SK-N-SH treated with all-trans-retinoic acid at 6 μM for 48 hours (cell line): ENCODE data around the gene C6orf15.
A peak's percentile ranks its signal among the peaks of the same experiment; 100 is the strongest.

Source experiments
- ATAC-seq: fragments of 200-7000 bp; cut with Tn5 transposase; 3 replicates; pipeline ENCODE4 v1.9.1; 2020; ENCODE audit warnings: mild to moderate bottlenecking, moderate library complexity
- ARNTL ChIP-seq: fragments of 450-650 bp; formaldehyde crosslinking; IDR thresholded peaks from 2 replicates; pipeline ENCODE4 v1.5.0; 2020; ENCODE audit warnings: low read depth, mild to moderate bottlenecking, moderate library complexity, borderline replicate concordance
- BACH2 ChIP-seq: fragments of 250-450 bp; sonication (Bioruptor Pico); IDR thresholded peaks from 2 replicates; pipeline ENCODE4 v1.9.0; 2021; ENCODE audit warnings: mild to moderate bottlenecking, borderline replicate concordance
- CREB5 ChIP-seq: fragments of 250-450 bp; sonication (Bioruptor Pico); IDR thresholded peaks from 2 replicates; pipeline ENCODE4 v1.5.1; 2020; ENCODE audit warnings: low read depth, mild to moderate bottlenecking, moderate library complexity
- CSDC2 ChIP-seq: fragments of 250-450 bp; sonication (Bioruptor Pico); IDR thresholded peaks from 2 replicates; pipeline ENCODE4 v1.5.0; 2020; ENCODE audit warnings: mild to moderate bottlenecking, moderate library complexity
- CSRNP3 ChIP-seq: fragments of 250-450 bp; sonication (Bioruptor Pico); IDR thresholded peaks from 2 replicates; pipeline ENCODE4 v1.5.1; 2021; ENCODE audit warnings: mild to moderate bottlenecking, moderate library complexity
- ESRRG ChIP-seq: fragments of 250-450 bp; sonication (Bioruptor Pico); IDR thresholded peaks from 2 replicates; pipeline ENCODE4 v1.6.1; 2021; ENCODE audit warnings: mild to moderate bottlenecking
- GLIS3 ChIP-seq: fragments of 250-450 bp; sonication (Bioruptor Pico); IDR thresholded peaks from 2 replicates; pipeline ENCODE4 v1.5.0; 2020; ENCODE audit warnings: mild to moderate bottlenecking, moderate library complexity
- ISL1 ChIP-seq: fragments of 250-450 bp; sonication (Bioruptor Pico); IDR thresholded peaks from 2 replicates; pipeline ENCODE4 v2.1.2; 2022; ENCODE audit warnings: mild to moderate bottlenecking, moderate library complexity
- OSR1 ChIP-seq: fragments of 250-450 bp; sonication (Bioruptor Pico); IDR thresholded peaks from 2 replicates; pipeline ENCODE4 v1.8.0; 2022; ENCODE audit warnings: moderate library complexity, mild to moderate bottlenecking, inconsistent platforms
- POU6F1 ChIP-seq: fragments of 250-450 bp; sonication (Bioruptor Pico); IDR thresholded peaks from 2 replicates; pipeline ENCODE4 v1.8.0; 2021; ENCODE audit warnings: low read depth, mild to moderate bottlenecking, moderate library complexity, borderline replicate concordance
- PPARA ChIP-seq: fragments of 250-450 bp; sonication (Bioruptor Pico); IDR thresholded peaks from 2 replicates; pipeline ENCODE4 v1.5.0; 2020; ENCODE audit warnings: mild to moderate bottlenecking, borderline replicate concordance
- RARB ChIP-seq: fragments of 250-450 bp; sonication (Bioruptor Pico); IDR thresholded peaks from 2 replicates; pipeline ENCODE4 v1.8.0; 2021; ENCODE audit warnings: mild to moderate bottlenecking, moderate library complexity
- SNAI2 ChIP-seq: fragments of 250-450 bp; sonication (Bioruptor Pico); IDR thresholded peaks from 2 replicates; pipeline ENCODE4 v1.5.0; 2020; ENCODE audit warnings: mild to moderate bottlenecking, moderate library complexity
- TCF4 ChIP-seq: fragments of 250-450 bp; sonication (Bioruptor Pico); IDR thresholded peaks from 2 replicates; pipeline ENCODE4 v1.8.0; 2021; ENCODE audit warnings: mild to moderate bottlenecking, moderate library complexity, borderline replicate concordance
- TOX ChIP-seq: fragments of 250-450 bp; sonication (Bioruptor Pico); IDR thresholded peaks from 2 replicates; pipeline ENCODE4 v1.8.0; 2021; ENCODE audit warnings: mild to moderate bottlenecking, moderate library complexity, borderline replicate concordance
- TSHZ2 ChIP-seq: fragments of 250-450 bp; sonication (Bioruptor Pico); IDR thresholded peaks from 2 replicates; pipeline ENCODE4 v1.5.0; 2020; ENCODE audit warnings: mild to moderate bottlenecking, moderate library complexity
- ZC3H10 ChIP-seq: fragments of 250-450 bp; sonication (Bioruptor Pico); IDR thresholded peaks from 2 replicates; pipeline ENCODE4 v1.5.1; 2021; ENCODE audit warnings: mild to moderate bottlenecking, moderate library complexity
- ZFP3 ChIP-seq: fragments of 250-450 bp; sonication (Bioruptor Pico); IDR thresholded peaks from 2 replicates; pipeline ENCODE4 v1.5.0; 2020; ENCODE audit warnings: mild to moderate bottlenecking, moderate library complexity
- ZFP30 ChIP-seq: fragments of 450-650 bp; formaldehyde crosslinking; IDR thresholded peaks from 2 replicates; pipeline ENCODE4 v1.5.0; 2022; ENCODE audit warnings: mild to moderate bottlenecking, moderate library complexity
- ZNF565 ChIP-seq: fragments of 450-650 bp; formaldehyde crosslinking; conservative IDR thresholded peaks from 2 replicates; pipeline ENCODE4 v1.5.0; 2020; ENCODE audit warnings: low read depth, mild to moderate bottlenecking, moderate library complexity
- ZNF70 ChIP-seq: fragments of 450-650 bp; formaldehyde crosslinking; IDR thresholded peaks from 2 replicates; pipeline ENCODE4 v1.5.0; 2020; ENCODE audit warnings: mild to moderate bottlenecking, moderate library complexity
- ZNF8 ChIP-seq: fragments of 450-650 bp; formaldehyde crosslinking; IDR thresholded peaks from 2 replicates; pipeline ENCODE4 v1.5.0; 2020; ENCODE audit warnings: mild to moderate bottlenecking, moderate library complexity

C6orf15 gene

GRCh38 chr6:31083742-31084354, 28.5 kb downstream of the C6orf15 start:
- ATAC-seq, result no peak; the same call in 2 of the 3 replicates
- no peak for TF ChIP-seq ZC3H10
- TF ChIP-seq ZNF565 (CRISPR knock-in tag), result no peak
- TF ChIP-seq CSDC2 (CRISPR knock-in tag), result no peak
- no peak for TF ChIP-seq TCF4 (CRISPR knock-in tag)
- TF ChIP-seq CSRNP3 (CRISPR knock-in tag), result no peak
- no peak for TF ChIP-seq ESRRG (CRISPR knock-in tag)
- TF ChIP-seq ARNTL (CRISPR knock-in tag), result no peak
- TF ChIP-seq RARB (CRISPR knock-in tag), result no peak
- TF ChIP-seq CREB5 (CRISPR knock-in tag), result no peak
- TF ChIP-seq PPARA (CRISPR knock-in tag), result no peak
- no peak for TF ChIP-seq OSR1
- TF ChIP-seq ZFP30, result no peak
- no peak for TF ChIP-seq TSHZ2 (CRISPR knock-in tag)
- no peak for TF ChIP-seq TOX (CRISPR knock-in tag)
- TF ChIP-seq ZNF8, result no peak
- no peak for TF ChIP-seq ISL1 (CRISPR knock-in tag)
- TF ChIP-seq, all 23 proteins: peak for 0

GRCh38 chr6:31081872-31082271, 30.5 kb downstream of the C6orf15 start:
- TF ChIP-seq SNAI2 (CRISPR knock-in tag) (no peak), TOX (CRISPR knock-in tag) (no peak), POU6F1 (no peak), ZC3H10 (no peak), GLIS3 (CRISPR knock-in tag) (no peak), CSDC2 (CRISPR knock-in tag) (no peak), ESRRG (CRISPR knock-in tag) (no peak), ZNF8 (no peak), CSRNP3 (CRISPR knock-in tag) (no peak), ZNF70 (no peak), ZFP3 (CRISPR knock-in tag) (no peak), PPARA (CRISPR knock-in tag) (no peak)
- ATAC-seq, result no peak

- no peak for TF ChIP-seq SNAI2 (CRISPR knock-in tag)
- no peak for TF ChIP-seq POU6F1
- no peak for TF ChIP-seq TOX (CRISPR knock-in tag)
- no peak for TF ChIP-seq ZC3H10
- no peak for TF ChIP-seq OSR1
- TF ChIP-seq CSDC2 (CRISPR knock-in tag), result no peak
- no peak for TF ChIP-seq ZNF8
- TF ChIP-seq BACH2 (CRISPR knock-in tag), result no peak
- TF ChIP-seq CSRNP3 (CRISPR knock-in tag), result no peak
- no peak for TF ChIP-seq GLIS3 (CRISPR knock-in tag)
- peak; percentile 91 for ATAC-seq
These were observed 32.6 kb downstream of the C6orf15 start for GRCh38 chr6:31079656-31080261.
